K562 treated with DMSO at 1 percent for 4 hours (cell line): ENCODE results near the gene TRHDE. TPM values are rescaled to one million over a fixed set of nuclear protein-coding genes. Genes with fewer than 3 reads are reported as not detected.

Source experiments
- total RNA-seq: library from RNA; unstranded; fragments of 300-600 nt; gene quantifications from 2 replicates; pipeline ENCODE4 v1.2.3, GENCODE V29; 2022; ENCODE audit not compliant: insufficient read depth

The TRHDE gene, protein sequence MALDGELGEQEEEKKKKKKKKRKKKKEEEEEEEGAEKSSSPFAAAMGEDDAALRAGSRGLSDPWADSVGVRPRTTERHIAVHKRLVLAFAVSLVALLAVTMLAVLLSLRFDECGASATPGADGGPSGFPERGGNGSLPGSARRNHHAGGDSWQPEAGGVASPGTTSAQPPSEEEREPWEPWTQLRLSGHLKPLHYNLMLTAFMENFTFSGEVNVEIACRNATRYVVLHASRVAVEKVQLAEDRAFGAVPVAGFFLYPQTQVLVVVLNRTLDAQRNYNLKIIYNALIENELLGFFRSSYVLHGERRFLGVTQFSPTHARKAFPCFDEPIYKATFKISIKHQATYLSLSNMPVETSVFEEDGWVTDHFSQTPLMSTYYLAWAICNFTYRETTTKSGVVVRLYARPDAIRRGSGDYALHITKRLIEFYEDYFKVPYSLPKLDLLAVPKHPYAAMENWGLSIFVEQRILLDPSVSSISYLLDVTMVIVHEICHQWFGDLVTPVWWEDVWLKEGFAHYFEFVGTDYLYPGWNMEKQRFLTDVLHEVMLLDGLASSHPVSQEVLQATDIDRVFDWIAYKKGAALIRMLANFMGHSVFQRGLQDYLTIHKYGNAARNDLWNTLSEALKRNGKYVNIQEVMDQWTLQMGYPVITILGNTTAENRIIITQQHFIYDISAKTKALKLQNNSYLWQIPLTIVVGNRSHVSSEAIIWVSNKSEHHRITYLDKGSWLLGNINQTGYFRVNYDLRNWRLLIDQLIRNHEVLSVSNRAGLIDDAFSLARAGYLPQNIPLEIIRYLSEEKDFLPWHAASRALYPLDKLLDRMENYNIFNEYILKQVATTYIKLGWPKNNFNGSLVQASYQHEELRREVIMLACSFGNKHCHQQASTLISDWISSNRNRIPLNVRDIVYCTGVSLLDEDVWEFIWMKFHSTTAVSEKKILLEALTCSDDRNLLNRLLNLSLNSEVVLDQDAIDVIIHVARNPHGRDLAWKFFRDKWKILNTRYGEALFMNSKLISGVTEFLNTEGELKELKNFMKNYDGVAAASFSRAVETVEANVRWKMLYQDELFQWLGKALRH
- total RNA-seq, result not detected in 2 replicates

GRCh38 chr12:72272091-72272661 lies at the start of gene TRHDE:
Gene TRHDE, plus strand, starts transcription at chr12:72272370. Its CDS starts 274 bp downstream, at chr12:72272644.

